RWPE2 (cell line): Measurements from ENCODE around the gene SCGB1A1.
A peak's percentile ranks its signal among the peaks of the same experiment; 100 is the strongest.

ENCODE experiments used
- ATAC-seq: fragments of 200-7000 bp; cut with Tn5 transposase; 3 replicates; pipeline ENCODE4 v1.9.1; 2021; ENCODE audit warnings: low read depth
- DNase-seq: peaks from one replicate; pipeline ENCODE4 v3.0.0-alpha.2; 2020; ENCODE audit warnings: low spot score
- H3K27ac ChIP-seq: fragments of 450-650 bp; 2 replicates; pipeline ENCODE4 v1.5.1; 2017; ENCODE audit warnings: mild to moderate bottlenecking; ENCODE audit not compliant: poor library complexity, severe bottlenecking
- H3K27me3 ChIP-seq: fragments of 250-450 bp; sonication (Bioruptor Pico); 2 replicates; pipeline ENCODE4 v1.5.1; 2021; ENCODE audit warnings: mild to moderate bottlenecking, moderate library complexity; ENCODE audit not compliant: insufficient read depth, poor library complexity, severe bottlenecking
- H3K36me3 ChIP-seq: fragments of 250-450 bp; sonication (Bioruptor Pico); 2 replicates; pipeline ENCODE4 v1.5.1; 2020; ENCODE audit warnings: low read depth, mild to moderate bottlenecking, moderate library complexity
- H3K4me1 ChIP-seq: fragments of 250-450 bp; sonication (Bioruptor Pico); 2 replicates; pipeline ENCODE4 v1.5.1; 2021; ENCODE audit warnings: mild to moderate bottlenecking, moderate library complexity; ENCODE audit not compliant: insufficient read depth, poor library complexity, severe bottlenecking
- H3K4me3 ChIP-seq: fragments of 250-450 bp; sonication (Bioruptor Pico); 2 replicates; pipeline ENCODE4 v1.5.1; 2021; ENCODE audit warnings: mild to moderate bottlenecking, moderate library complexity; ENCODE audit not compliant: severe bottlenecking
- H3K9me3 ChIP-seq: fragments of 250-450 bp; sonication (Bioruptor Pico); 2 replicates; pipeline ENCODE4 v1.5.1; 2021; ENCODE audit warnings: mild to moderate bottlenecking, moderate library complexity; ENCODE audit not compliant: severe bottlenecking
- TF ChIP-seq, protein P1 (sequence below): fragments of 450-650 bp; IDR thresholded peaks from one replicate; pipeline ENCODE4 v1.5.1; 2017; ENCODE audit warnings: mild to moderate bottlenecking, moderate library complexity; ENCODE audit not compliant: poor library complexity, severe bottlenecking

Gene SCGB1A1

DNA sequence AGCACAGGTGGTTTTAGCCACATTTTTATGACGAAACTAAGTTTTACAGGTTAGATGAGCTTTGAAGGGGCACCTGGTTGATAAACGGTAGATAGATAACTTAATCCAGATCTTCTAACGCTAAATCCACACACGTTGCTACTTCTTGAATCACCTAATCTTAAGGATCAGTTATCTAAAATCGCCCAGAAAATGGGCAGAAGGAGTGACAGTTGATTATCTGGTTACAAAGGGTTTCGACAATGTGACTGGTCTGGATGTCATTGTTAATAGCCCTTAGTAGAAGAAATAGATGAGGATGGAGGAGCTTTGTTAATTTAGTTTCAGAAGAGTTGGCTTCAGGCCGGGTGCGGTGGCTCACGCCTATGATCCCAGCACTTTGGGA is 43.7 kb downstream of the SCGB1A1 start:
- DNase-seq (no peak), ATAC-seq (no peak)

DNA sequence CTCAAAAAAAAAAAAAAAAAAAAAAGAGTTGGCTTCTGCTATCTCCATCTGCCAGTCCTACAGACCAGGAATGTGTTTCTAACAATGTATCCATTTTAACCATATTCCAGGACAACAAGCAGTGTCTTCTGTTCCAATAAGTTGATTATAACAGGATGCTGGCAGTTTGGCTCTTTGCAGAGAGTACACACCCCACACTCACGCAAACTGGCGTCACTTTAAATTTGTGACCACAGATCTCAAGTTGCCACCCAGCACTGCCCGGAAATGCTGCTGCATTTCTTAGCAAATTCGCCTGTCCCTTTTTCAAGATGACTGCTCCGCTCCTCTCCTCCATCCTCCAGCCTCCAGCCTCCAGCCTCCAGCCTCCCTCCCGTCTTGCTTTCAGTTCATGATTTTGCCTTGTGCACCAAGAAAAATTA is 44.3 kb downstream of the SCGB1A1 start:
- Histone ChIP-seq H3K27ac (no peak overlapping the region), H3K4me3 (no peak overlapping the region), H3K36me3 (no peaks in the 10 kb centered on the region), H3K4me1 (peaks cover 4% of the 10 kb centered on the region), H3K27me3 (no peaks in the 10 kb centered on the region), H3K9me3 (no peaks in the 10 kb centered on the region)
- no peak for ATAC-seq
- DNase-seq = no peak
- TF ChIP-seq, protein P1, sequence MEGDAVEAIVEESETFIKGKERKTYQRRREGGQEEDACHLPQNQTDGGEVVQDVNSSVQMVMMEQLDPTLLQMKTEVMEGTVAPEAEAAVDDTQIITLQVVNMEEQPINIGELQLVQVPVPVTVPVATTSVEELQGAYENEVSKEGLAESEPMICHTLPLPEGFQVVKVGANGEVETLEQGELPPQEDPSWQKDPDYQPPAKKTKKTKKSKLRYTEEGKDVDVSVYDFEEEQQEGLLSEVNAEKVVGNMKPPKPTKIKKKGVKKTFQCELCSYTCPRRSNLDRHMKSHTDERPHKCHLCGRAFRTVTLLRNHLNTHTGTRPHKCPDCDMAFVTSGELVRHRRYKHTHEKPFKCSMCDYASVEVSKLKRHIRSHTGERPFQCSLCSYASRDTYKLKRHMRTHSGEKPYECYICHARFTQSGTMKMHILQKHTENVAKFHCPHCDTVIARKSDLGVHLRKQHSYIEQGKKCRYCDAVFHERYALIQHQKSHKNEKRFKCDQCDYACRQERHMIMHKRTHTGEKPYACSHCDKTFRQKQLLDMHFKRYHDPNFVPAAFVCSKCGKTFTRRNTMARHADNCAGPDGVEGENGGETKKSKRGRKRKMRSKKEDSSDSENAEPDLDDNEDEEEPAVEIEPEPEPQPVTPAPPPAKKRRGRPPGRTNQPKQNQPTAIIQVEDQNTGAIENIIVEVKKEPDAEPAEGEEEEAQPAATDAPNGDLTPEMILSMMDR = no peak

More for the DNA sequence above, 43.7 kb downstream of the SCGB1A1 start:
- no peaks in the 10 kb centered on the region for H3K36me3 ChIP-seq
- H3K27me3 ChIP-seq = no peaks in the 10 kb centered on the region
- TF ChIP-seq, protein P1 = no peak
- peak overlapping the region; percentile 5 for H3K27ac ChIP-seq
- no peak overlapping the region for H3K4me3 ChIP-seq
- H3K9me3 ChIP-seq = no peaks in the 10 kb centered on the region
- H3K4me1 ChIP-seq = peaks cover 4% of the 10 kb centered on the region

DNA sequence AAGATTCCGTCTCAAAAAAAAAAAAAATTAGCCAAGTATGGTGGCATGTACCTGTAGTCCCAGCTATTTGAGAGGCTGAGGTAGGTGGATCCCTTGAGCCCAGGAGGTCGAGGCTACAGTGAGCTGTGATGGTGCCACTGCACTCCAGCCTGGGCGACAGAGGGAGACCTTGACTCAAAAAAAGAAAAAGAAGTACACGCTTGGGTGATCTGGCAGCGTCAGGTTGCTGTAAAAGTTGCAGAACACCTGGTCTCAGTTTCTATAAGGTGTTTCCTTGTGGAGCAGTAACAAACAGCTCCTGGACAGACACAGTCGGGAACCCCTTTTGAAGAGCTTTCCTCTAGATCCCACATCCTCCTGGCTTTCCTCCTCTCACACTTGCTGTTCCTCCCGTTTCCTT is 45.8 kb downstream of the SCGB1A1 start:
- no peak for DNase-seq

DNA sequence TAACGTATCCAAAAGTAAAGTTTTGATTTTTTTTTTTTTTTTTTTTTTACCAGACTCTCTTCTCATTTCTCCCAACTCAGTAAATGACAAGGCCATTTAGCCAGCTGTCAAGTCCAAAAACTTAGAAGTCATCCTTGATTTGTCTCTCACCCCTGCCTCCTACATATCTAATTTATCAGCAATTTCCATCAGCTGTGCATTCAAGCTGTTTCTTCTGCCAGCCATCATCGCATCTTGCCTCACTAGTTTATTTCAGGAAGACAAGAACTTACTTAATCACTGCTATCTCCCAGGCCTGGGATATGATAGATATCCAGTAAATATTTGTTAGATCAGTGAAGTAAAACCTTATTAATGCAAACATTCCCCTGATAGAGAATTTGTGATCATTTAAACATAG is 47.6 kb downstream of the SCGB1A1 start:
- H3K9me3 ChIP-seq = no peaks in the 10 kb centered on the region
- TF ChIP-seq, protein P1 = no peak
- no peak for DNase-seq
- H3K4me1 ChIP-seq = peaks cover 2% of the 10 kb centered on the region
- no peak for ATAC-seq
- H3K4me3 ChIP-seq = no peak overlapping the region
- H3K27ac ChIP-seq = no peak overlapping the region
- no peaks in the 10 kb centered on the region for H3K27me3 ChIP-seq
- no peaks in the 10 kb centered on the region for H3K36me3 ChIP-seq

More for the DNA sequence above, 45.8 kb downstream of the SCGB1A1 start:
- no peak overlapping the region for H3K4me3 ChIP-seq
- H3K9me3 ChIP-seq = no peaks in the 10 kb centered on the region
- H3K36me3 ChIP-seq = no peaks in the 10 kb centered on the region
- peaks cover 4% of the 10 kb centered on the region for H3K4me1 ChIP-seq
- ATAC-seq = no peak
- TF ChIP-seq, protein P1 = no peak
- H3K27ac ChIP-seq = no peak overlapping the region
- no peaks in the 10 kb centered on the region for H3K27me3 ChIP-seq

DNA sequence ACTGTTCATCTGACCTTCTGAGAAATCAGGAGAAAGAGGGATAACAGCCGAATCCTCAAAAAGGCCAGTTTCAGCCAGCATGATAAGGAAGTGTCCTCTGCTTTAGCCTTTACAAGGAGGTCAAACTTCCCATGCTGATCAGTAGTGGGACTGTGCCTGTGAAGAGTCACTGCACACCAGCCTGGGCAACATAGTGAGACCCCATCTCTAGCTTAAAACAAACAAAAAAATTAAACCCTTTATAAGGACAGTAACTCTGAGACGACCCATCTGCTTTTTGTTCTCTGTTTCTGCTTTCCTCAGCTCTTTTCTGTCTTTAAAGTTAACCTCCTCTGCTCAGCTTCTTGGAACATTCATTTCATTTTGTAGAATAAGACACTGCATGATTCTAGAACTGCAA is 49.7 kb downstream of the SCGB1A1 start:
- Histone ChIP-seq H3K27ac (no peak overlapping the region), H3K36me3 (no peaks in the 10 kb centered on the region), H3K4me3 (no peak overlapping the region)

More for the DNA sequence above, 49.7 kb downstream of the SCGB1A1 start:
- no peak for DNase-seq
- H3K4me1 ChIP-seq = peaks cover 10% of the 10 kb centered on the region
- H3K27me3 ChIP-seq = no peaks in the 10 kb centered on the region
- no peaks in the 10 kb centered on the region for H3K9me3 ChIP-seq
- TF ChIP-seq, protein P1 = no peak
- no peak for ATAC-seq
